PFSK-1 (cell line): ENCODE data around the gene NUBPL.

ENCODE experiments used
- POLR2AphosphoS5 ChIP-seq: IDR thresholded peaks from 2 replicates; pipeline ENCODE4 v1.6.1; 2012; ENCODE audit warnings: low read depth, mild to moderate bottlenecking, control low read depth, low read length, moderate library complexity
- REST ChIP-seq, 2 experiments: IDR thresholded peaks; 2 replicates each; pipeline versions ENCODE4 v1.6.1 to v1.8.0; 2011 to 2012; ENCODE audit warnings: low read depth in 2 of 2, low read length in 2 of 2, control low read depth in 1 of 2, inconsistent platforms in 1 of 2, mild to moderate bottlenecking in 1 of 2, moderate library complexity in 1 of 2; ENCODE audit not compliant: insufficient read depth in 1 of 2

DNA sequence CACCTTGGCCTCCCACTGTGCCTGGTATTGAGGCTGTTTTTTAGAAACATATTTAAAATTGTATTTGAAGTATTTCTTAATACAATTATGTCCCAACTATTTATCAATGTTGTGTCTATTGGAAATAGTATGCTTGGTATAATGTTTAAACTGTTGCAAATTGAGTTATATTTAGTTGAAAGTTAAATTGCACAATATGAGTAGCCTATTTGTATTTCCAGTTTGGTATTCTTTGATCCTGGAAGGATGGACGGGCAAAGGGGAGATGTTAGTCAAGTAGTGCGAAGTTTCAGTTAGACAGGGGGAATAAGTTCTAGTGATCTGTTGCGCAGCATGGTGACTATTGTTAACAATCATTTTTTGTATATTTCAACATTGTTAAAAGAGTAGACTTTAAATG lies 111.5 kb downstream of the NUBPL start:
- no peak for TF ChIP-seq POLR2AphosphoS5
- TF ChIP-seq REST (IDR thresholded peaks at IDR 0.05; ENCODE audit: insufficient read depth in 1 of 2, low read depth in 2 of 2, low read length in 2 of 2), result no peak
